BJ (cell line): ENCODE data around the gene MR1. TPM values are rescaled to one million over a fixed set of nuclear protein-coding genes. Genes with fewer than 3 reads are reported as not detected.

ENCODE experiments used
- CTCF ChIA-PET: fragments of 350-600 bp; formaldehyde crosslinking; extraction: SDS; loops from one replicate; lab custom pipeline; 2021; ENCODE audit warnings: antibody characterized with exemption, inconsistent platforms; lab: Yijun Ruan, JAX
- POLR2A ChIA-PET: fragments of 300-600 bp; sonication (Branson Sonifier 250); formaldehyde crosslinking; extraction: SDS; loops from one replicate; lab custom pipeline; 2021; ENCODE audit warnings: antibody characterized with exemption; lab: Charles Lee
- DNase-seq: peaks from one replicate; pipeline ENCODE4 v3.0.0-alpha.2; 2011; ENCODE audit warnings: low read depth
- H3K27me3 ChIP-seq: 2 replicates; pipeline ENCODE4 v1.6.0; 2011; ENCODE audit warnings: low read length; ENCODE audit not compliant: control insufficient read depth, insufficient read depth
- H3K36me3 ChIP-seq: 2 replicates; pipeline ENCODE4 v1.5.1; 2011; ENCODE audit warnings: low read length; ENCODE audit not compliant: control insufficient read depth, insufficient read depth
- H3K4me3 ChIP-seq: 2 replicates; pipeline ENCODE4 v1.5.1; 2011; ENCODE audit warnings: low read depth, mild to moderate bottlenecking, control low read depth, low read length
- polyA plus RNA-seq: library from polyadenylated mRNA; depleted of rRNA; stranded (reverse); fragments of >200 nt; gene quantifications from 2 replicates; pipeline ENCODE4 v1.2.3, GENCODE V29; 2011
- TF ChIP-seq, protein P1 (sequence below): IDR thresholded peaks from 2 replicates; pipeline ENCODE4 v1.5.1; 2011; ENCODE audit warnings: low read depth, mild to moderate bottlenecking, control low read depth, inconsistent platforms, low read length, moderate library complexity; ENCODE audit not compliant: insufficient read depth

Gene MR1
- polyA plus RNA-seq, 1 experiment = 25.0 TPM

DNA sequence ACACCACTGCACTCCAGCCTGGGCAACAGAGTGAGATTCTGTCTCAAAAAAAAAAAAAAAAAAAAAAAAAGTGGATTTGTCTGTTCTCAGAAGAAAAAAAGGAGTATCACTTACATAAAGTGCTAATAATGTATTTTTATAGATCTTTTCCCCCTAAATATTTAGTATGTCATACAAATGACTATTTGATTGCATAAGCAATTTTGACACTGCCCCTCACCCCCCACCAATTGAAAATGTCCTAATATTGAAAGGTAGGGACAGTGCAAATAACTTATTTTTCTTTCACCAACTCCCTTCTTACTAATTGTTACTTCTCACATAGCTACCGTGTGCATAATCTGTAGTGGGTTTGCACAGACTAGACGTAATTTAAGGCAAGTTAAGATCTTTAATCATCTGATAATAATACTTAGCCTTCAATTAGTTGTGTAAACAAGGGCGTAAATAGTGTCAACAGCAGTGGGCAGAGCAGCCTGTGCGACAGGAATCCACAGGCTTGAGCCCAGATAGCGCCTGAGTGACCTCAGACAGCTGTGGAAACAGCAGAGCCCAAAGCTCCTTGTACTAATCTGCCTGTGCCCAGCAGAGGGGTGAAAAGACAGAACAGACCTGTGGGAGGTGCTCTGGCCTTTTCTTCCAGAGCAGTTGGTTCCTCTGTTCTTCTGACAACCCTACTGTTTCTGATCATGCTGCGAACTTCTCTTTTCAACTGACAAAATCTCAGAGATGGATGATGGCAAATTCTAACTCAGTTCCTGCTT, 50.2 kb downstream of the MR1 start:
- ChIA-PET POLR2A (no interaction called here), CTCF (interaction anchor here (0.6 to 5.8 kb wide), 3 partner anchors 59 to 201 kb away, joined by 3 to 46 read pairs (median 4); no protein-coding TSS in a partner anchor)
- Histone ChIP-seq H3K36me3 (no peaks in the 10 kb centered on the region), H3K27me3 (no peaks in the 10 kb centered on the region), H3K4me3 (no peak overlapping the region)
- TF ChIP-seq, protein P1, sequence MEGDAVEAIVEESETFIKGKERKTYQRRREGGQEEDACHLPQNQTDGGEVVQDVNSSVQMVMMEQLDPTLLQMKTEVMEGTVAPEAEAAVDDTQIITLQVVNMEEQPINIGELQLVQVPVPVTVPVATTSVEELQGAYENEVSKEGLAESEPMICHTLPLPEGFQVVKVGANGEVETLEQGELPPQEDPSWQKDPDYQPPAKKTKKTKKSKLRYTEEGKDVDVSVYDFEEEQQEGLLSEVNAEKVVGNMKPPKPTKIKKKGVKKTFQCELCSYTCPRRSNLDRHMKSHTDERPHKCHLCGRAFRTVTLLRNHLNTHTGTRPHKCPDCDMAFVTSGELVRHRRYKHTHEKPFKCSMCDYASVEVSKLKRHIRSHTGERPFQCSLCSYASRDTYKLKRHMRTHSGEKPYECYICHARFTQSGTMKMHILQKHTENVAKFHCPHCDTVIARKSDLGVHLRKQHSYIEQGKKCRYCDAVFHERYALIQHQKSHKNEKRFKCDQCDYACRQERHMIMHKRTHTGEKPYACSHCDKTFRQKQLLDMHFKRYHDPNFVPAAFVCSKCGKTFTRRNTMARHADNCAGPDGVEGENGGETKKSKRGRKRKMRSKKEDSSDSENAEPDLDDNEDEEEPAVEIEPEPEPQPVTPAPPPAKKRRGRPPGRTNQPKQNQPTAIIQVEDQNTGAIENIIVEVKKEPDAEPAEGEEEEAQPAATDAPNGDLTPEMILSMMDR = peak; percentile 37; the same call in 1 of the 2 replicates
- DNase-seq = no peak

DNA sequence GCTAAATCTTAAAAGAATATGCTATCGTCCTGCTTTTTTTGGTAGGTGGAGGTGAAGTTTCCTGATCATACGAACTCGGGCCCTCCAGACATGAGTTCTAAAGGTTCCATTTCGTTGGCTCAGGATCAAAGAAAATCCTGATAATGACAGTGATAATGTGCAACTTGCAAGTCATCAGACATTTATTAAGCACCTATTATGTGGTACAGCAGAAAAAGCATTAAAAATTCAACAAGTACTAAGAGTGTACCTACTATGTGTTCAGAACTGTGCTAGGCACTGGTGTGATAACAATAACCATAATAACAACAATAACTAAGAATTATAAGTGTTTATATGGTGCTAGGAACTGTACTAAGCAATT, 50.8 kb downstream of the MR1 start:
- CTCF ChIA-PET = interaction anchor here (5.8 kb wide), 1 partner anchor 58 kb away, joined by 46 read pairs; no protein-coding TSS in a partner anchor
- DNase-seq = no peak
- H3K27me3 ChIP-seq = no peaks in the 10 kb centered on the region
- TF ChIP-seq, protein P1 = no peak
- no peaks in the 10 kb centered on the region for H3K36me3 ChIP-seq
- H3K4me3 ChIP-seq = no peak overlapping the region
- POLR2A ChIA-PET = no interaction called here

DNA sequence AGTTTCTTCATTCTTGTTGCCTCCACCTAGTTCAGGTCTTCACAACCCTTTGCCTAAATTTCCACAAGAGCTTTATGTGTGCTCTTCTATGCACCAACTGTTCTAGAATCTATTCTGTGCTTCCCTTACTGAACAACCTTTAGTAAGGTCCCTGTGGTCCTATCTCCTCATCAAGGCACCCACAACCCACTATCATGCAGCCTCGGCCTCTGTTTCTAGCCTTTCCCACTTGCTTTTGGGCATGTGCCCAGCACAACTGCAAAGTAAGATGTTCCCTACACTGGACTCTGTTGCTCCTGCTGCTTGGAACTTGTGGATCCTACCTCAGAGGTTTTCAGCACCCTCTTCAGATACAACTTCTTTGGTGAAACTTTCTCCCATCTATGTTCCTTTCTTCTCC, 52.3 kb downstream of the MR1 start:
- Histone ChIP-seq H3K4me3 (no peak overlapping the region), H3K27me3 (no peaks in the 10 kb centered on the region), H3K36me3 (no peaks in the 10 kb centered on the region)
- DNase-seq = no peak
- ChIA-PET POLR2A (interaction anchor here (1.0 to 2.0 kb wide), 2 partner anchors 19 to 50 kb away, joined by 3 to 5 read pairs; no protein-coding TSS in a partner anchor), CTCF (interaction anchor here (1.5 to 5.8 kb wide), 2 partner anchors 19 to 57 kb away, joined by 3 to 46 read pairs; no protein-coding TSS in a partner anchor)
- TF ChIP-seq, protein P1 = no peak

DNA sequence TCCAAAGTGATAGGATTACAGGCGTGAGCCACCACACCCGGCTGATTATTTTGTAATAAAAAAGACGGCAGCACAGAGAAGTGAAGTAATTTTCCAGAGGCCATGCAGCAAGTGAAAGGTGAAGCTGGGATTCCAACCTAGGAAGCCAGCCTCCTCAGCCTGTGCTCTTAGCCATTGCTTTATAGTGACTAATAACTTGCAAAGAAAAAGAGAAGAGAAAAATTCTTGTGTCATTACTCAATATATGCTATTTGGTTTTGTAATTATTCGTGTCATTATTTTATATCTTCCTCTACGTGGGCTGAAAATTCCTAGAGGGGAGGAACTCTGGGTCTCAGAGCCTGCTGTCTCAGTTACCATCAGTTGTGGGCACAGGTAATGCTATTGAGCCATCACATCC, 53.1 kb downstream of the MR1 start:
- TF ChIP-seq, protein P1 = no peak
- Histone ChIP-seq H3K4me3 (no peak overlapping the region), H3K36me3 (no peaks in the 10 kb centered on the region), H3K27me3 (no peaks in the 10 kb centered on the region)
- ChIA-PET CTCF (interaction anchor here (0.5 to 5.8 kb wide), 3 partner anchors 9 to 56 kb away, joined by 3 to 46 read pairs (median 5); no protein-coding TSS in a partner anchor), POLR2A (interaction anchor here (0.5 to 2.0 kb wide), 2 partner anchors 9 to 49 kb away, joined by 3 to 5 read pairs; no protein-coding TSS in a partner anchor)
- peak; percentile 64 for DNase-seq

DNA sequence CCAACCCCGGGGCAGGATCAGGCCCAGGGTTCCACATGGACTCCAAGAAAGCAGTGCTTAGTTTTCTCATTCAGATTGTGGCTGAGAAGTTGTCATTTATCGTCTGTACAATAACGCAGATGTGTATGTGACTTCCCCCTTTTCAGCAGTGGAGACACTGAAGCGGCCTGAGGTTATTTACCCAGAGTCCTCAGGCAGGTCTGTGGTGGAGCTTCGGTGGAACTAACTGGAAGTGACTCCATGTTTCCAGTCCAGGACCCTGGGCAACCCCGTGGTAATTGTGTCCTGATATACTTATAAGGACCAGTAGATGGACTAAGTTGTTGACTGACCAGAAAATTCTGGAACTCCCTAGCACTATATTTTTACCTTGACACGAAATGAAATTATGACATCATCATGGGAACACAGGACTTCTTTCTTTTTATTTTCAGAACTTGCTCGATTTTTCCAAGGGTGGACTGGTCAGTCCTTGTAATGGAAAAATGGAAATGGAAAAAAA, 53.7 kb downstream of the MR1 start:
- TF ChIP-seq, protein P1 = no peak
- DNase-seq = no peak
- no peaks in the 10 kb centered on the region for H3K36me3 ChIP-seq
- H3K27me3 ChIP-seq = no peaks in the 10 kb centered on the region
- no peak overlapping the region for H3K4me3 ChIP-seq
- CTCF ChIA-PET = interaction anchor here (1.5 to 5.8 kb wide), 2 partner anchors 18 to 55 kb away, joined by 3 to 46 read pairs; no protein-coding TSS in a partner anchor
- POLR2A ChIA-PET = interaction anchor here (0.5 to 2.0 kb wide), 2 partner anchors 9 to 48 kb away, joined by 3 to 5 read pairs; no protein-coding TSS in a partner anchor
